ENCODE results near the gene ITPKC.
"Not testable (repeated sequence)": the region's sequence is repeated elsewhere in the genome, so short reads cannot be mapped to it uniquely, and the experiment has no call there.

Gene ITPKC

DNA sequence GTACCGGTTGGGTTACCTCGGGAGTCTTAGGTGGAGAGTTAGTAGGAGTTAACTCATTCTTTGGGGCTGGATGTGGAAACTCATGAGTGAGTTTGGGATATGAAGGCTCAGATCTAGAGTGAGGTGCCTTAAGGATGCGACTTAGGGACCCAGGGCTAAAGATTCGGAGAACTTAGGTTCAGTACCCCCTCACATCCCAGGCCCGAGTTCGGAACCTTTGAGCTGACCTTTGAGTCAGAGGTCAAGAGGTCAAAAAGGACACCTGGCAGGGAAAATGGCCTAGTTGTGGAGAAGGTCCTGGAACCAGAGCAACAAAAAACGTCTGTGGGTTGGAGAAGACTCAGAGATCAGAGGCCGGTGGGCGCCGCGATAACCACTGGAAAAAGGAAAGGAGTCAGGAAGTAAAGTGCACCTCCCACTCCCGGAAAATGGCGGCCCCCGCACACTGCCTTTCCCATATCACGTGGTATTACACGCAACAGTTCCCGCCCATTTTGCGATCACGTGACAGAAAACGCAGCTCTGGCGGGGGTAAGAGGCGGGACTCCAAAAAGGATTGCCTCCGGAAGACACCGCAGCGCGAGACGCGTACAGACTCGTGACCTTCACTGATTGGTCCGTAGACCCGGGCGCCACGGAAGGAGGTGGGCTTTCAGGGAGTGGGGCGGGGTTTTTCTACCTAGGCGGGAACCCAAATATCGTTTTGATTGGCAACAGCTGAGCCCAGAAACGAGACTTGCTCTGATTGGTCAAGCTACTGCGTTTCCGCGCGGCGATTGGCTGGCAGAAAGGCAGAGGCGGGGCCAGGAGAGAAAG lies 33.4 kb downstream of the ITPKC start, which contains the start of gene ACTMAP:
ACTMAP (minus strand) TSS at position 420 of the 816 bp plus-strand sequence. CDS start 674 bp downstream, outside the sequence.
- H3K27me3 Mint-ChIP-seq = no peaks in the 10 kb centered on the region

GRCh38 chr19:40750874-40751537 lies 34.1 kb downstream of the ITPKC start, which contains the start of gene SNRPA:
Gene SNRPA (plus strand): TSS chr19:40751203. CDS start chr19:40751409, 206 bp downstream.
- DNase-seq = no peak
- Mint-ChIP-seq H3K4me1 (ENCODE audit: low read depth) (peaks cover 40% of the 10 kb centered on the region), H3K4me3 (peak within 1 kb of the TSS; percentile 93), H3K27ac (peak within 1 kb of the TSS; percentile 97), H3K9me3 (no peaks in the 10 kb centered on the region), H3K36me3 (ENCODE audit: low read depth) (peaks cover 56% of the 10 kb centered on the region), H3K27me3 (no peaks in the 10 kb centered on the region)

More for the DNA sequence above, 33.4 kb downstream of the ITPKC start, which contains the start of gene ACTMAP:
- H3K4me1 Mint-ChIP-seq (ENCODE audit: low read depth) = peaks cover 33% of the 10 kb centered on the region
- H3K4me3 Mint-ChIP-seq = peak within 1 kb of the TSS; percentile 93
- H3K36me3 Mint-ChIP-seq (ENCODE audit: low read depth) = peaks cover 49% of the 10 kb centered on the region
- H3K9me3 Mint-ChIP-seq = no peaks in the 10 kb centered on the region
- peak within 1 kb of the TSS; percentile 97 for H3K27ac Mint-ChIP-seq
- peak; percentile 99 for DNase-seq

- H3K27ac Mint-ChIP-seq = peak overlapping the region; percentile 97
- H3K9me3 Mint-ChIP-seq = no peaks in the 10 kb centered on the region
- no peaks in the 10 kb centered on the region for H3K27me3 Mint-ChIP-seq
- DNase-seq = peak; percentile 56
- peak overlapping the region; percentile 93 for H3K4me3 Mint-ChIP-seq
- peaks cover 53% of the 10 kb centered on the region for H3K4me1 Mint-ChIP-seq (ENCODE audit: low read depth)
- peaks cover 69% of the 10 kb centered on the region for H3K36me3 Mint-ChIP-seq (ENCODE audit: low read depth)
These were observed 35.4 kb downstream of the ITPKC start for GRCh38 chr19:40752257-40752781.

- Mint-ChIP-seq H3K27ac (peak overlapping the region; percentile 97), H3K27me3 (no peaks in the 10 kb centered on the region), H3K9me3 (no peaks in the 10 kb centered on the region), H3K36me3 (ENCODE audit: low read depth) (peaks cover 87% of the 10 kb centered on the region), H3K4me3 (peak overlapping the region; percentile 83), H3K4me1 (ENCODE audit: low read depth) (peaks cover 53% of the 10 kb centered on the region)
- DNase-seq = peak; percentile 72
These were observed 37.8 kb downstream of the ITPKC start for GRCh38 chr19:40754611-40755247.

GRCh38 chr19:40755248-40755624 lies 38.3 kb downstream of the ITPKC start:
- Mint-ChIP-seq H3K36me3 (ENCODE audit: low read depth) (peaks cover 87% of the 10 kb centered on the region), H3K4me1 (ENCODE audit: low read depth) (peaks cover 53% of the 10 kb centered on the region), H3K9me3 (no peaks in the 10 kb centered on the region), H3K4me3 (peak overlapping the region; percentile 83), H3K27ac (peak overlapping the region; percentile 97), H3K27me3 (no peaks in the 10 kb centered on the region)
- DNase-seq = no peak

GRCh38 chr19:40755791-40756190 lies 38.9 kb downstream of the ITPKC start:
- peak overlapping the region; percentile 97 for H3K27ac Mint-ChIP-seq
- peaks cover 57% of the 10 kb centered on the region for H3K4me1 Mint-ChIP-seq (ENCODE audit: low read depth)
- H3K27me3 Mint-ChIP-seq = no peaks in the 10 kb centered on the region
- peak overlapping the region; percentile 83 for H3K4me3 Mint-ChIP-seq
- no peak for DNase-seq
- H3K36me3 Mint-ChIP-seq (ENCODE audit: low read depth) = peaks cover 91% of the 10 kb centered on the region
- no peaks in the 10 kb centered on the region for H3K9me3 Mint-ChIP-seq

DNA sequence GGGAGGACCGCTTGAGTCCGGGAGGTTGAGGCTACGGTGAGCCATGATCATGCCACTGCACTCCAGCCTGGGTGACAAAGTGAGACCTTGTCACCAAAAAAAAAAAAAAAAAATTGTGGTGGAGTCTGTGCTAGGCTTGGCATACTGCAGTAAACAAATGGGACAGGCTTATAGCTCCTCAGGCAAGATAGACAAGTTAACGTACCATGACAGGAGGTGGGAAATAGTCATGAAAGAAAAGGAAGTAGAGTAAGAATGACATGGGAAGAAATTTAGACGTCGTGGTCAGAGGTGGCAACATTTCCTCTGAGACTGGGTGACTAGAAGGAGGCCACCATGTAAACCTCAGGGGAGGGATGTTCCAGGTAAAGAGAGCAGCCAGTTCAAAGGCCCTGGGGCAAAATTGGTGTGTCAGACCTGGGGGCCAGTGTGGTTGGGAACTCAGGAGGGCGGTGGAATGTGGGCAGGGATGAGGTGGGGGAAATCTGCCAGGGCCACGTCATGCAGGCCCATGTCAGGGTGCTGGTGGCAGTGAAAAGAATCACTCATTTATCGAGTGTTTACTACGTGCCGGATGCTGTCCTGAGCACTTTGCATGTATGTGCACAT lies 39.7 kb downstream of the ITPKC start:
- no peaks in the 10 kb centered on the region for H3K27me3 Mint-ChIP-seq
- no peaks in the 10 kb centered on the region for H3K9me3 Mint-ChIP-seq
- H3K4me3 Mint-ChIP-seq = peak overlapping the region; percentile 83
- peaks cover 92% of the 10 kb centered on the region for H3K36me3 Mint-ChIP-seq (ENCODE audit: low read depth)
- DNase-seq = peak; percentile 64
- H3K4me1 Mint-ChIP-seq (ENCODE audit: low read depth) = peaks cover 62% of the 10 kb centered on the region
- peak overlapping the region; percentile 97 for H3K27ac Mint-ChIP-seq

DNA sequence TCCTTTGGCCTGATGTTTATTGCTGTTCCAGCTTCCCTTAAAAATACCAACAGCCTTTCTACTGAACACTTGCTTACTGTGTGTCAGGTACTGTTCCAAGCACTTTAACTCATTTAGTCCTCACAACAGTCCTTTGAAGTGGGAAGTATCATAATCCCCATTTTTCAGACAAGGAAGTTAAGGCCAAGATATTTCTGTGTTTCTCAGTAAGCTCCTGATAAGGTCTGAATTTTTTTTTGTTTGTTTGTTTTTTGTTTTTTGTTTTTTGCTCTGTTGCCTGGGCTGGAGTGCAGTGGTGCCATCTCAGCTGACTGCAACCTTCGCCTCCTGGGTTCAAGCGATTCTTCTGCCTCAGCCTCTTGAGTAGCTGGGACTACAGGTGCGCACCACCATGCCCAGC lies 41.6 kb downstream of the ITPKC start:
- H3K9me3 Mint-ChIP-seq = no peaks in the 10 kb centered on the region
- H3K27me3 Mint-ChIP-seq = no peaks in the 10 kb centered on the region
- peaks cover 96% of the 10 kb centered on the region for H3K36me3 Mint-ChIP-seq (ENCODE audit: low read depth)
- H3K4me3 Mint-ChIP-seq = no peak overlapping the region
- peaks cover 73% of the 10 kb centered on the region for H3K4me1 Mint-ChIP-seq (ENCODE audit: low read depth)
- DNase-seq = no peak
- H3K27ac Mint-ChIP-seq = peak overlapping the region; percentile 55

- DNase-seq = no peak
- Mint-ChIP-seq H3K9me3 (no peaks in the 10 kb centered on the region), H3K4me1 (ENCODE audit: low read depth) (peaks cover 78% of the 10 kb centered on the region), H3K27ac (peak overlapping the region; percentile 79), H3K36me3 (ENCODE audit: low read depth) (peaks cover 97% of the 10 kb centered on the region), H3K27me3 (no peaks in the 10 kb centered on the region), H3K4me3 (no peak overlapping the region)
These were observed 42.4 kb downstream of the ITPKC start for GRCh38 chr19:40759352-40759751.

DNA sequence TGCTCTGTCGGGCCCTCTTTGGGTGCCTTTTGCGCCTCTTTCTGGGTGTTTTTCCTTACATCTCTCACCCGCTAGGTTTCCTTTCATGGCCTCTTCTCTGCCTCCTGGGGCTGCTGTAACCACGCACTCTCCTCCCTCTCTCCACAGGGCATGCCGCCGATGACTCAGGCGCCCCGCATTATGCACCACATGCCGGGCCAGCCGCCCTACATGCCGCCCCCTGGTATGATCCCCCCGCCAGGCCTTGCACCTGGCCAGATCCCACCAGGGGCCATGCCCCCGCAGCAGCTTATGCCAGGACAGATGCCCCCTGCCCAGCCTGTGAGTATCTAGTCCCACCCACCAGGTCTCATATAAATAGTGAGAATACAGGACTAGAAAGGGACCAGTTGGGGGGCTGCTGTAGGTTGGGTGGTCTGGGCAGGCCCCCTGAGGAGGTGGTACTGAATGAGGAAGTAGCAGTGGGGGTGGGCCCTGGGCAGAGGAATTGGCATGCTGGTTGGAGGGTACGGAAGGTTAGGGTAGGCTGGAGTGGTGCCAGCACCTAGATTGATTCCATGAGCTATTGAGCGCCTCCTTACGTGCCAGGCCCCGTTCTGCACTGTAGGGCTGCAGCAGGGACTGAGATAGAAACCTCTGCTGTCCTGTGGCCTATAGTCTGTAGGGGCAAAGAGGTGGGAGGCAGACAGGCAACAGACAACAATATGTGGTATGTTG lies 46.0 kb downstream of the ITPKC start:
- Mint-ChIP-seq H3K27ac (peak overlapping the region; percentile 74), H3K4me1 (ENCODE audit: low read depth) (peaks cover 65% of the 10 kb centered on the region), H3K9me3 (no peaks in the 10 kb centered on the region), H3K27me3 (no peaks in the 10 kb centered on the region), H3K4me3 (peak overlapping the region; percentile 28), H3K36me3 (ENCODE audit: low read depth) (peaks cover 97% of the 10 kb centered on the region)
- no peak for DNase-seq

GRCh38 chr19:40763526-40763925 lies 46.6 kb downstream of the ITPKC start:
- peaks cover 92% of the 10 kb centered on the region for H3K36me3 Mint-ChIP-seq (ENCODE audit: low read depth)
- no peaks in the 10 kb centered on the region for H3K27me3 Mint-ChIP-seq
- H3K9me3 Mint-ChIP-seq = no peaks in the 10 kb centered on the region
- peak overlapping the region; percentile 74 for H3K27ac Mint-ChIP-seq
- DNase-seq = no peak
- peaks cover 60% of the 10 kb centered on the region for H3K4me1 Mint-ChIP-seq (ENCODE audit: low read depth)
- H3K4me3 Mint-ChIP-seq = no peak overlapping the region

DNA sequence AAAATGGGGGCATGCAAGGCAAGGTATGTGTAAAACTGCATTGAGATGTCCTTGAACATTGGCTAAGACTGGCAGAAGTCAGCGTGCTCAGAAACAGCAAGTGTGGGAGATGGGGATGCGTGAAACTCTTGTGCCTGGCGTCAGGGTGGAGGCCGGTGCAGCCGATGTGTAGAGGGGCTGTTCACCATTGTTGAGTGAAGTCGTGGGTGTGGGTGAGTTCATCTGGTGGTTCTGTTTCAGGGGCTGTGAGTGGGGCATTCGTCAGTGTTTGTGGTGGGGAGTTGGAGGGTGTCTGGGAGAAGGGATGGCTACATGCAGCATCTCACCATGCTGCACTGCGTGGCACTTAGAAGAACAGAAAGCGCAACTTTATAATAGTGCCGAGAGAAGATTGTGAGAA lies 47.1 kb downstream of the ITPKC start:
- Mint-ChIP-seq H3K27me3 (no peaks in the 10 kb centered on the region), H3K36me3 (ENCODE audit: low read depth) (peaks cover 93% of the 10 kb centered on the region), H3K4me3 (no peak overlapping the region), H3K9me3 (no peaks in the 10 kb centered on the region), H3K27ac (peak overlapping the region; percentile 74), H3K4me1 (ENCODE audit: low read depth) (peaks cover 64% of the 10 kb centered on the region)
- DNase-seq = no peak

DNA sequence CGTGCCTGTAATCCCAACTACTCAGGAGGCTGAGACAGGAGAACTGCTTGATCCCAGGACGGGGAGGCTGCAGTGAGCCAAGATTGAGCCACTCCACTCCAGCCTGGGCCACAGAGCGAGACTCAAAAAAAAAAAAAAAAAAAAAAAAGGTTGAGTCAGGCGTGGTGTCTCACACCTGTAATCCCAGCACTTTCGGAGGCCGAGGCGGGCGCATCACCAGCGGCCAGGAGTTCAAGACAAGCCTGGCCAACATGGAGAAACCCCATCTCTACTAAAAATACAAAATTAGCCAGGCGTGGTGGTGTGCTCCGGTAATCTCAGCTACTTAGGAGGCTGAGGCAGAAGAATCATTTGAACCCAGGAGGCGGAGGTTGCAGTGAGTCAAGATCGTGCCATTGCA lies 49.5 kb downstream of the ITPKC start:
- H3K27me3 Mint-ChIP-seq, H3K9me3 Mint-ChIP-seq, H3K4me3 Mint-ChIP-seq, DNase-seq: not testable (repeated sequence)
- H3K4me1 Mint-ChIP-seq (ENCODE audit: low read depth) = peaks cover 60% of the 10 kb centered on the region
- peaks cover 85% of the 10 kb centered on the region for H3K36me3 Mint-ChIP-seq (ENCODE audit: low read depth)
- H3K27ac Mint-ChIP-seq = peak overlapping the region; percentile 50
